Loucy (cell line): ENCODE measurements around the gene ZNF385D.

Source experiments
- H2AFZ ChIP-seq: fragments of 200-600 bp; sonication (generic); 2 replicates; pipeline ENCODE4 v1.6.0; 2016; ENCODE audit warnings: antibody characterized with exemption, mild to moderate bottlenecking, low read length, moderate library complexity
- H3F3A ChIP-seq: fragments of 200-600 bp; 2 replicates; pipeline ENCODE4 v1.6.0; 2016; ENCODE audit warnings: antibody characterized with exemption, low read depth, mild to moderate bottlenecking
- H3K27me3 ChIP-seq: fragments of 200-600 bp; sonication (generic); 2 replicates; pipeline ENCODE4 v1.6.1; 2014; ENCODE audit warnings: low read length, mild to moderate bottlenecking; ENCODE audit not compliant: insufficient read depth, poor library complexity, severe bottlenecking
- H3K36me3 ChIP-seq: fragments of 200-600 bp; sonication (generic); 2 replicates; pipeline ENCODE4 v1.6.1; 2016; ENCODE audit warnings: low read length; ENCODE audit not compliant: insufficient read depth
- H3K4me1 ChIP-seq: fragments of 200-600 bp; sonication (generic); 2 replicates; pipeline ENCODE4 v1.5.1; 2014; ENCODE audit warnings: low read length, mild to moderate bottlenecking; ENCODE audit not compliant: insufficient read depth, poor library complexity, severe bottlenecking
- H3K4me2 ChIP-seq: fragments of 200-600 bp; sonication (generic); 2 replicates; pipeline ENCODE4 v1.6.0; 2014; ENCODE audit warnings: antibody characterized with exemption, low read length, low read depth, mild to moderate bottlenecking; ENCODE audit not compliant: poor library complexity, severe bottlenecking
- H3K4me3 ChIP-seq: fragments of 200-600 bp; sonication (generic); 2 replicates; pipeline ENCODE4 v1.5.1; 2014; ENCODE audit warnings: low read length, mild to moderate bottlenecking, mixed read lengths; ENCODE audit not compliant: poor library complexity, severe bottlenecking
- H3K79me2 ChIP-seq: fragments of 200-600 bp; sonication (generic); 2 replicates; pipeline ENCODE4 v1.6.1; 2014; ENCODE audit warnings: low read length; ENCODE audit not compliant: insufficient read depth
- H3K9ac ChIP-seq: fragments of 200-600 bp; sonication (generic); 2 replicates; pipeline ENCODE4 v1.6.0; 2014; ENCODE audit warnings: mild to moderate bottlenecking, low read depth, low read length, moderate library complexity; ENCODE audit not compliant: poor library complexity, severe bottlenecking
- H3K9me2 ChIP-seq: fragments of 200-600 bp; sonication (generic); replicated peaks from 2 replicates; pipeline ENCODE4 v1.6.1; 2016; ENCODE audit warnings: low read depth, low read length, mixed read lengths
- H3K9me3 ChIP-seq: fragments of 200-600 bp; sonication (generic); 2 replicates; pipeline ENCODE4 v1.6.1; 2014; ENCODE audit warnings: mild to moderate bottlenecking, antibody characterized with exemption, low read length, low read depth; ENCODE audit not compliant: insufficient read depth
- H4K20me1 ChIP-seq: fragments of 200-600 bp; sonication (generic); 2 replicates; pipeline ENCODE4 v1.6.0; 2014; ENCODE audit warnings: antibody characterized with exemption, low read length, mild to moderate bottlenecking; ENCODE audit not compliant: insufficient read depth, poor library complexity, severe bottlenecking
- EZH2phosphoT487 ChIP-seq: fragments of 200-600 bp; IDR thresholded peaks from 2 replicates; pipeline ENCODE4 v1.6.1; 2018; ENCODE audit warnings: antibody characterized with exemption, mild to moderate bottlenecking, moderate library complexity, borderline replicate concordance
- TF ChIP-seq, protein P1 (sequence below): fragments of 200-600 bp; sonication (generic); conservative IDR thresholded peaks from 2 replicates; pipeline ENCODE4 v1.5.1; 2014; ENCODE audit warnings: mild to moderate bottlenecking, antibody characterized with exemption, low read length

The ZNF385D gene

DNA sequence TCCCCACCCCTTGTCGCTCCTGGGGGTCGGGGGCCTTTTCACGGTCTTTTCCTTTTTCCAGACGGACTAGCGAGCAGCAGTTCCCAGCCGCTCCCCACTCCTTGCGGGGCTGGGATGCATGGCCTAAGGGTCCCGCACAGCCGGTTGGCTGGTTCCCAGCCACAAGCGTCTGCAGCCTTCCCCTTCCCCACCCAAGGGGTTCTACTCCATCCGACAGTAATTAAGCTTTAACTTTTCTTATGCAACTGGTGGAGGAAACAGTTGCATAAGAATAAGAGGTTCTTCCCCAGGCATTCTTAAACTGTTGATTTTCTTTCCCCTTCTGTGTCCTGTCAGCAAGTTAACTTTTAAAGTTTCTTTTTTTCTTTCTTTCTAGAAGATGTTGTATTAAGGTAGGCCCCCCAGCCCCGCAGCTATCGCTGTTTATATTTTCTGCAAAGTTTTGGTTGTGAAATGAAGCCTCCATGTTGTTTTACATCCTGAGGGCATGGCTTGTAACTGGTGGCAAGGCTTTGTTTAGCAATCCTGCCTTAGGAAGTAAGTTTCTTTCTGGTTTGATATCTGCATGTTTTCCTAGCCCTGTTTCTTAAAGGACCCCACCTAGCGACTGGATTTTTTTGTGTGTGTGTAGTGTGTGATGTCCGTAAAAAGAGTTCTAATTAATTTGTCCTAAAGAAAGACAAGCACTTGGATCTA lies 207.5 kb downstream of the ZNF385D start:
- Histone ChIP-seq H3K27me3 (no peaks in the 10 kb centered on the region), H3K4me2 (no peak overlapping the region), H3K4me3 (no peak overlapping the region), H2AFZ (no peak overlapping the region), H3F3A (no peaks in the 10 kb centered on the region), H3K9ac (no peak overlapping the region), H3K79me2 (no peaks in the 10 kb centered on the region), H3K36me3 (no peaks in the 10 kb centered on the region), H4K20me1 (no peaks in the 10 kb centered on the region), H3K4me1 (no peaks in the 10 kb centered on the region), H3K9me3 (peaks cover 3% of the 10 kb centered on the region; the same call in 1 of the 2 replicates), H3K9me2 (no peaks in the 10 kb centered on the region)
- TF ChIP-seq EZH2phosphoT487: no peak
- TF ChIP-seq, protein P1, sequence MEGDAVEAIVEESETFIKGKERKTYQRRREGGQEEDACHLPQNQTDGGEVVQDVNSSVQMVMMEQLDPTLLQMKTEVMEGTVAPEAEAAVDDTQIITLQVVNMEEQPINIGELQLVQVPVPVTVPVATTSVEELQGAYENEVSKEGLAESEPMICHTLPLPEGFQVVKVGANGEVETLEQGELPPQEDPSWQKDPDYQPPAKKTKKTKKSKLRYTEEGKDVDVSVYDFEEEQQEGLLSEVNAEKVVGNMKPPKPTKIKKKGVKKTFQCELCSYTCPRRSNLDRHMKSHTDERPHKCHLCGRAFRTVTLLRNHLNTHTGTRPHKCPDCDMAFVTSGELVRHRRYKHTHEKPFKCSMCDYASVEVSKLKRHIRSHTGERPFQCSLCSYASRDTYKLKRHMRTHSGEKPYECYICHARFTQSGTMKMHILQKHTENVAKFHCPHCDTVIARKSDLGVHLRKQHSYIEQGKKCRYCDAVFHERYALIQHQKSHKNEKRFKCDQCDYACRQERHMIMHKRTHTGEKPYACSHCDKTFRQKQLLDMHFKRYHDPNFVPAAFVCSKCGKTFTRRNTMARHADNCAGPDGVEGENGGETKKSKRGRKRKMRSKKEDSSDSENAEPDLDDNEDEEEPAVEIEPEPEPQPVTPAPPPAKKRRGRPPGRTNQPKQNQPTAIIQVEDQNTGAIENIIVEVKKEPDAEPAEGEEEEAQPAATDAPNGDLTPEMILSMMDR: no peak

DNA sequence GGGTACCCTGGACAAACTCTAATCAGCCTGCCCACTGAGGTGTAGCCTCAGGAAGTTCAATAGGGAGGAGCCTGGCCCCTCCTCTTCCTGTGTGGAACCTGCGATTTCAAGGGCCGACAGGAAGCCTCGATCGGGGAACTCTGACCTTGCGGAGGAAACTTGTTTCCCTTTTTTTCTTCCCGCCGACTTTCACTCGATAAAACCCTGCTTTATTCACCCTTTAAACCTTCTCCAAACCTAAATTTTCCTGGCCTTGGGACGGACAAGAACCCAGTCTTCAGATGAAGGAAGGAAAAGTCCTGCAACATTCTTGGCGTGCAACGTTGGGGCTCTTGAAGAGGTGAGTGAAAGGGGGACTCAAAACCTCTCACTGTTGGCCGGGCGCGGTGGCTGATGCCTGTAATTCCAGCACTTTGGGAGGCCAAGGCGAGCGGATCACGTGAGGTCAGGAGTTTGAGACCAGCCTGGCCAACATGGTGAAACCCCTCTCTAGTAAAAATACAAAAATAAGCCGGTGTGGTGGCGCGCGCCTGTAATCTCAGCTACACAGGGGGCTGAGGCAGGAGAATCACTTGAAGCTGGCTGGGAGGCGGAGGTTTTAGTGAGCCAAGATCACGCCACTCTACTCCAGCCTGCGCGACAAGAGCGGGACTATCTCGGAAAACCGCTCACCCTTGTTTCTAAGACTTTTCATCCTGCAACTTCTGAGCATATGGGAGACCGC lies 208.2 kb downstream of the ZNF385D start:
- no peaks in the 10 kb centered on the region for H3K9me2 ChIP-seq
- H2AFZ ChIP-seq: no peak overlapping the region
- no peak for TF ChIP-seq EZH2phosphoT487
- TF ChIP-seq, protein P1: no peak
- no peaks in the 10 kb centered on the region for H3F3A ChIP-seq
- H3K4me3 ChIP-seq: no peak overlapping the region
- peaks cover 3% of the 10 kb centered on the region; the same call in 1 of the 2 replicates for H3K9me3 ChIP-seq
- no peaks in the 10 kb centered on the region for H3K4me1 ChIP-seq
- no peaks in the 10 kb centered on the region for H4K20me1 ChIP-seq
- no peaks in the 10 kb centered on the region for H3K36me3 ChIP-seq
- H3K27me3 ChIP-seq: no peaks in the 10 kb centered on the region
- H3K4me2 ChIP-seq: no peak overlapping the region
- no peak overlapping the region for H3K9ac ChIP-seq
- no peaks in the 10 kb centered on the region for H3K79me2 ChIP-seq

DNA sequence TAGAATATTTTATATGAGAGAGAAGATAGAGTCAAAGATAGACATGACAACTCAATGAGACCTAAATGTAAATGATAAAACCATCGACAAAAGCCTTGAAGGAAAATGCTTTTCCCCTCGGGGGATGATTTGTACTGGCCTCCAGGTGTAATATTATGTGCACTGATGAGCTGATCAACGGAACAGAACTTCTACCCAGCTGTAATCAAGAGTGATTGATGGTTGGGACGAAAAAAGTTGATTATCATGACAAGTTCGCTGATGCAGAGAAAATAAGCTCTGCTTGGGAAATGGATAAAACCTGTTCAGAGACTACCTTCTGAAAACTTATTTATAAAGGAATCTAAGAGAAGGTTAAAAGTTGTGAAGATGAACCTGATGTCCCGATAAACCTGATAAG lies 210.7 kb downstream of the ZNF385D start:
- Histone ChIP-seq H3K9me2 (no peaks in the 10 kb centered on the region), H3F3A (no peaks in the 10 kb centered on the region), H3K9me3 (peaks cover 3% of the 10 kb centered on the region; the same call in 1 of the 2 replicates), H4K20me1 (no peaks in the 10 kb centered on the region), H3K4me3 (no peak overlapping the region), H3K27me3 (no peaks in the 10 kb centered on the region), H3K9ac (no peak overlapping the region), H3K4me2 (no peak overlapping the region), H3K4me1 (no peaks in the 10 kb centered on the region), H3K79me2 (no peaks in the 10 kb centered on the region), H2AFZ (no peak overlapping the region), H3K36me3 (no peaks in the 10 kb centered on the region)
- no peak for TF ChIP-seq EZH2phosphoT487
- TF ChIP-seq, protein P1: no peak
